ENCODE measurements around the gene CYP1B1. TPM values are rescaled to one million over a fixed set of nuclear protein-coding genes. Genes with fewer than 3 reads are reported as not detected.

Gene CYP1B1
- total RNA-seq, 1 donor from 2014 or later: 2.5 TPM

- H3K36me3 ChIP-seq (ENCODE audit: control insufficient read depth, insufficient read depth, low read length): no peaks in the 10 kb centered on the region
- DNase-seq (ENCODE audit: low read depth): peak; percentile 62
- no peak overlapping the region for H3K4me3 ChIP-seq (ENCODE audit: low read depth, low read length)
- no peaks in the 10 kb centered on the region for H3K27me3 ChIP-seq (ENCODE audit: control insufficient read depth, insufficient read depth, low read length)
- no peak for TF ChIP-seq CTCF (IDR thresholded peaks at IDR 0.05; ENCODE audit: insufficient read depth, low read length, poor library complexity, severe bottlenecking)
Observed at GRCh38 chr2:38109732-38110181, 33.8 kb upstream of the CYP1B1 start.

DNA sequence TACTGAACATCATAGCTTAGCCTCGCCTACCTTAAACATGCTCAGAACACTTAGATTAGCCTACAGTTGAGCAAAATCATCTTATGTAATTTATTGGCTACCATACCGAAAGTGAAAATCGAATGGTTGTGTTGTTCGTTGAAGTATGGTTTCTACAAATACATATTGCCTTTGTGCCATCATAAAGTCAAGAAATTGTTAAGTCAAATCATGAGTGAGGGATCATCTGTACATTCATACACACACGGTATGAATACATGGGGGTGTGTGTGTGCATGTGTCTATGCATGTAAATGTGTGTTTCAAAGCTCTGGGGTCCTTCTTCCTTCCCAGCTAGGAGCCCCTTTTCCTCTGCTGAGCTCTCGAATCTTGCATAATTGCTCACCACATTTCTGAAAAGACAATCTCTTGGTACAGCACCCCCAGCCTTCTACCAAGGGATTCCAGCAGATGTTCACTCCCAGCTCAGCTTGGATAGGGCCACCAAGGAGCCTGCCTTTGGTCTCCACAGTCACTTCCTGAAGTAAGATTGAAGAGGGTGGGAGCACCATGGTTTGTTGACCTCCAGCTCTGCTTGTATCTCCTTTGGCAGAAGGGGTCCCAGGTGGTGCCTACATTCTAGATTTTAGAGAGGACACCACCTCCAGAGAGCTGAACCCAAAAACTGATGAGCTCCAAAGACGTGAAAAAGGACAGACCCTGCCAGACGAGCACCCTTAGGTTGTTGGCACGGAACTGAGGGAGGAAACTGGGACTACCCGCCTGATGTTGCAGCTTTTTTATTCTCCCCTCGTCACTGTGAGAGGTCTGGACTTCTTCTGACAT, 33.2 kb upstream of the CYP1B1 start:
- TF ChIP-seq CTCF (IDR thresholded peaks at IDR 0.05; ENCODE audit: insufficient read depth, low read length, poor library complexity, severe bottlenecking): no peak
- H3K4me3 ChIP-seq (ENCODE audit: low read depth, low read length): no peak overlapping the region
- no peaks in the 10 kb centered on the region for H3K27me3 ChIP-seq (ENCODE audit: control insufficient read depth, insufficient read depth, low read length)
- DNase-seq (ENCODE audit: low read depth): no peak
- no peaks in the 10 kb centered on the region for H3K36me3 ChIP-seq (ENCODE audit: control insufficient read depth, insufficient read depth, low read length)

DNA sequence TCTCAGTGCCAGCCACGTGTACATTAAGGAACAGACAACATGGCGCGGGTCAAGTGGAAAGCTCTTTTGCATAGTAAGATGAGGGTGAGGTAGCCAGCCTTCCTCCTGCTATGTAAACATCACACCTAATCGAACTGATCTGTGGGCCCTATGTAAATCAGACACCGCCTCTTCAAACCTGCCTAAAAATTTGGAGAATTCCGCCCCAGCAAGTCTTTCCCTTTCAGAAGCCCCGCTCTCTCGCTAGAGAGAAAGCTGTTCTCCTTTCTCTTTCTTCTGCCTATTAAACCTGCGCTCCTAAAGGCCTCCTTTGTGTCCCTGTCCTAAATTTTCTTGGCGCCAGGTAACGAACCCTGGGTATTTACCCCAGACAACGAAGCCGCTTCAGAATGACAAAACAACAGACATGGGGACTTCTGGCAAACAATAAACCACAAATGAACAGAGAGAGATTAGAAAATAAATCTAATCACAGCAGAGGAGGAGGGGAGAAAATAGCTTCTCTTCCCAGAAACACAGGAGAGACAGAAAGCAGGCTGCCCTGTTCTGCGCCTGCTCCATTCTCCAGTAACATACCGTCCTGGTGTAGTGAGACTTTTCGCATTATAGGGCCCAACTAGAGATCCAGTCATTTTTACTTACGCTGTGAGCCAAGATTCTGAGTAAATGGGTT, 31.9 kb upstream of the CYP1B1 start:
- Histone ChIP-seq H3K36me3 (ENCODE audit: control insufficient read depth, insufficient read depth, low read length) (no peaks in the 10 kb centered on the region), H3K4me3 (ENCODE audit: low read depth, low read length) (no peak overlapping the region), H3K27me3 (ENCODE audit: control insufficient read depth, insufficient read depth, low read length) (no peaks in the 10 kb centered on the region)
- no peak for DNase-seq (ENCODE audit: low read depth)
- no peak for TF ChIP-seq CTCF (IDR thresholded peaks at IDR 0.05; ENCODE audit: insufficient read depth, low read length, poor library complexity, severe bottlenecking)

- no peak overlapping the region for H3K4me3 ChIP-seq (ENCODE audit: low read depth, low read length)
- no peaks in the 10 kb centered on the region for H3K36me3 ChIP-seq (ENCODE audit: control insufficient read depth, insufficient read depth, low read length)
- DNase-seq (ENCODE audit: low read depth): no peak
- TF ChIP-seq CTCF (IDR thresholded peaks at IDR 0.05; ENCODE audit: insufficient read depth, low read length, poor library complexity, severe bottlenecking): no peak
- no peaks in the 10 kb centered on the region for H3K27me3 ChIP-seq (ENCODE audit: control insufficient read depth, insufficient read depth, low read length)
Observed at GRCh38 chr2:38106405-38107094, 30.6 kb upstream of the CYP1B1 start.

- Histone ChIP-seq H3K4me3 (ENCODE audit: low read depth, low read length) (no peak overlapping the region), H3K36me3 (ENCODE audit: control insufficient read depth, insufficient read depth, low read length) (no peaks in the 10 kb centered on the region), H3K27me3 (ENCODE audit: control insufficient read depth, insufficient read depth, low read length) (no peaks in the 10 kb centered on the region)
- TF ChIP-seq CTCF (IDR thresholded peaks at IDR 0.05; ENCODE audit: insufficient read depth, low read length, poor library complexity, severe bottlenecking): no peak
- no peak for DNase-seq (ENCODE audit: low read depth)
Observed at GRCh38 chr2:38105922-38106321, 30.0 kb upstream of the CYP1B1 start.
